Fibroblast of lung (primary cell): ENCODE data around the gene GATA5. TPM values are rescaled to one million over a fixed set of nuclear protein-coding genes. Genes with fewer than 3 reads are reported as not detected.

Source experiments
- DNase-seq, 2 donors: peaks; one replicate each; pipeline versions ENCODE4 v3.0.0 to v3.0.0-alpha.2; 2010; ENCODE audit warnings: low read depth in 2 of 2
- H2AFZ ChIP-seq: 2 replicates; pipeline ENCODE4 v1.5.1; 2012; ENCODE audit warnings: low read length, control low read depth, inconsistent platforms
- H3K27ac ChIP-seq: 2 replicates; pipeline ENCODE4 v1.5.1; 2011; ENCODE audit warnings: low read length, control low read depth; ENCODE audit not compliant: insufficient read depth
- H3K27me3 ChIP-seq: 2 replicates; pipeline ENCODE4 v1.5.1; 2011; ENCODE audit warnings: mild to moderate bottlenecking, low read length; ENCODE audit not compliant: control insufficient read depth, insufficient read depth
- H3K36me3 ChIP-seq: 2 replicates; pipeline ENCODE4 v1.5.1; 2011; ENCODE audit warnings: low read length; ENCODE audit not compliant: control insufficient read depth, insufficient read depth
- H3K4me1 ChIP-seq: 2 replicates; pipeline ENCODE4 v1.5.1; 2011; ENCODE audit warnings: low read length; ENCODE audit not compliant: control insufficient read depth, insufficient read depth; ENCODE audit errors: extremely low read depth
- H3K4me2 ChIP-seq: 2 replicates; pipeline ENCODE4 v1.5.1; 2011; ENCODE audit warnings: low read length, control low read depth; ENCODE audit not compliant: insufficient read depth; ENCODE audit errors: extremely low read depth
- H3K4me3 ChIP-seq, 4 experiments: fragments of 200-600 bp in 1 of 4; sonication (generic) in 1 of 4; replicated peaks in 1 of 4; 2 replicates each; pipeline ENCODE4 v1.5.1; 2011 to 2016; ENCODE audit warnings: low read length in 4 of 4, low read depth in 3 of 4, mild to moderate bottlenecking in 3 of 4, control low read depth in 2 of 4, inconsistent platforms in 1 of 4, mixed read lengths in 1 of 4; ENCODE audit not compliant: insufficient read depth in 1 of 4; ENCODE audit errors: control extremely low read depth in 1 of 4
- H3K79me2 ChIP-seq: 2 replicates; pipeline ENCODE4 v1.5.1; 2012; ENCODE audit warnings: mild to moderate bottlenecking, low read length, inconsistent platforms; ENCODE audit not compliant: control insufficient read depth, insufficient read depth
- H3K9ac ChIP-seq: 2 replicates; pipeline ENCODE4 v1.5.1; 2011; ENCODE audit warnings: mild to moderate bottlenecking, low read length, control low read depth; ENCODE audit not compliant: insufficient read depth
- H3K9me3 ChIP-seq: 2 replicates; pipeline ENCODE4 v1.5.1; 2012; ENCODE audit warnings: low read depth, low read length; ENCODE audit not compliant: control insufficient read depth, insufficient read depth
- H4K20me1 ChIP-seq: 2 replicates; pipeline ENCODE4 v1.5.1; 2011; ENCODE audit warnings: low read length; ENCODE audit not compliant: control insufficient read depth, insufficient read depth; ENCODE audit errors: extremely low read depth
- EZH2 ChIP-seq: IDR thresholded peaks from 2 replicates; pipeline ENCODE4 v1.5.1; 2012; ENCODE audit warnings: low read length, control low read depth, mild to moderate bottlenecking; ENCODE audit errors: missing control alignments
- polyA plus RNA-seq, 2 donors: library from polyadenylated mRNA; depleted of rRNA in 1 of 2; stranded (reverse) in 1 of 2; unstranded in 1 of 2; fragments of >200 nt; gene quantifications; 2 replicates each; pipeline ENCODE4 v1.2.1, GENCODE V29; 2011 to 2012; ENCODE audit warnings: missing spikeins in 1 of 2
- total RNA-seq: library from RNA; depleted of rRNA; stranded (reverse); fragments of >200 nt; gene quantifications from 2 replicates; pipeline ENCODE4 v1.2.1, GENCODE V29; 2014
- TF ChIP-seq, protein P1 (sequence below), 2 donors: IDR thresholded peaks in 1 of 2; conservative IDR thresholded peaks in 1 of 2; 1 replicate in 1 of 2; 2 replicates in 1 of 2; pipeline ENCODE4 v1.5.1; 2011 to 2012; ENCODE audit warnings: low read length in 2 of 2, control low read depth in 1 of 2, inconsistent platforms in 1 of 2, low read depth in 1 of 2, mild to moderate bottlenecking in 1 of 2

Gene GATA5
- total and polyA plus RNA-seq, 2 donors (not counting 1 experiment from before 2014, with no cell fraction given) = 0.02 to 0.83 TPM

DNA sequence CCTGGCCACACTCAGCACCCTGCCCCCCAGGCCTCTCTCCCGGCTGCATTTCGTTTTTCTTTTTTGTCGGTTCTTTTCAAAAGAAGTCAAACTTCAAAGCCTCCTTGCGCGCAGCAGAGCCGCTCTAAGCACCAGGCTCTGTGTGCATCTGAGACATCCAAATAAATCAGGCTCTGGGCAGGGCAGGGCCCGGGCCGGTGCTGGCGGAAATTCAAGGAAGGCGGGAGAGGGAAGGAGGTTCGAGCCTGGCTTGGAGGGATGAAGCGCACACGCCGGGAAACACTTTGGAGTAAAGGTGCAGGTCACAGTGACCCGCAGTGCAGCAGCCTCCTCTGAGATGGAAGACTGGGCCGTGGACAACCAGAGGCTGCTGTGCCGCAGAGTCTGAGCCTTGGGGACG, 5.8 kb downstream of the GATA5 start:
- no peak for TF ChIP-seq EZH2
- TF ChIP-seq, protein P1, sequence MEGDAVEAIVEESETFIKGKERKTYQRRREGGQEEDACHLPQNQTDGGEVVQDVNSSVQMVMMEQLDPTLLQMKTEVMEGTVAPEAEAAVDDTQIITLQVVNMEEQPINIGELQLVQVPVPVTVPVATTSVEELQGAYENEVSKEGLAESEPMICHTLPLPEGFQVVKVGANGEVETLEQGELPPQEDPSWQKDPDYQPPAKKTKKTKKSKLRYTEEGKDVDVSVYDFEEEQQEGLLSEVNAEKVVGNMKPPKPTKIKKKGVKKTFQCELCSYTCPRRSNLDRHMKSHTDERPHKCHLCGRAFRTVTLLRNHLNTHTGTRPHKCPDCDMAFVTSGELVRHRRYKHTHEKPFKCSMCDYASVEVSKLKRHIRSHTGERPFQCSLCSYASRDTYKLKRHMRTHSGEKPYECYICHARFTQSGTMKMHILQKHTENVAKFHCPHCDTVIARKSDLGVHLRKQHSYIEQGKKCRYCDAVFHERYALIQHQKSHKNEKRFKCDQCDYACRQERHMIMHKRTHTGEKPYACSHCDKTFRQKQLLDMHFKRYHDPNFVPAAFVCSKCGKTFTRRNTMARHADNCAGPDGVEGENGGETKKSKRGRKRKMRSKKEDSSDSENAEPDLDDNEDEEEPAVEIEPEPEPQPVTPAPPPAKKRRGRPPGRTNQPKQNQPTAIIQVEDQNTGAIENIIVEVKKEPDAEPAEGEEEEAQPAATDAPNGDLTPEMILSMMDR (conservative IDR thresholded peaks at IDR 0.05 in 1 of 2, IDR thresholded peaks at IDR 0.05 in 1 of 2; ENCODE audit: low read depth in 1 of 2, low read length in 2 of 2) = no peak
- no peaks in the 10 kb centered on the region for H4K20me1 ChIP-seq
- no peak overlapping the region for H3K4me3 ChIP-seq
- no peak overlapping the region for H3K9ac ChIP-seq
- H3K27me3 ChIP-seq = peaks cover 10% of the 10 kb centered on the region
- H2AFZ ChIP-seq = no peak overlapping the region
- no peaks in the 10 kb centered on the region for H3K79me2 ChIP-seq
- DNase-seq = no peak
- no peak overlapping the region for H3K27ac ChIP-seq
- no peaks in the 10 kb centered on the region for H3K4me1 ChIP-seq
- no peaks in the 10 kb centered on the region for H3K9me3 ChIP-seq
- no peaks in the 10 kb centered on the region for H3K36me3 ChIP-seq
- H3K4me2 ChIP-seq = no peak overlapping the region

- Histone ChIP-seq H3K27me3 (peaks cover 4% of the 10 kb centered on the region), H3K4me2 (no peak overlapping the region), H3K9ac (no peak overlapping the region), H3K4me1 (no peaks in the 10 kb centered on the region), H3K27ac (no peak overlapping the region), H2AFZ (no peak overlapping the region), H4K20me1 (no peaks in the 10 kb centered on the region), H3K4me3 (no peak overlapping the region), H3K9me3 (no peaks in the 10 kb centered on the region), H3K79me2 (no peaks in the 10 kb centered on the region), H3K36me3 (no peaks in the 10 kb centered on the region)
- DNase-seq = no peak
- no peak for TF ChIP-seq EZH2
- TF ChIP-seq, protein P1 (conservative IDR thresholded peaks at IDR 0.05 in 1 of 2, IDR thresholded peaks at IDR 0.05 in 1 of 2; ENCODE audit: low read depth in 1 of 2, low read length in 2 of 2) = no peak
Measured at GRCh38 chr20:62469352-62469751, 6.4 kb downstream of the GATA5 start.

DNA sequence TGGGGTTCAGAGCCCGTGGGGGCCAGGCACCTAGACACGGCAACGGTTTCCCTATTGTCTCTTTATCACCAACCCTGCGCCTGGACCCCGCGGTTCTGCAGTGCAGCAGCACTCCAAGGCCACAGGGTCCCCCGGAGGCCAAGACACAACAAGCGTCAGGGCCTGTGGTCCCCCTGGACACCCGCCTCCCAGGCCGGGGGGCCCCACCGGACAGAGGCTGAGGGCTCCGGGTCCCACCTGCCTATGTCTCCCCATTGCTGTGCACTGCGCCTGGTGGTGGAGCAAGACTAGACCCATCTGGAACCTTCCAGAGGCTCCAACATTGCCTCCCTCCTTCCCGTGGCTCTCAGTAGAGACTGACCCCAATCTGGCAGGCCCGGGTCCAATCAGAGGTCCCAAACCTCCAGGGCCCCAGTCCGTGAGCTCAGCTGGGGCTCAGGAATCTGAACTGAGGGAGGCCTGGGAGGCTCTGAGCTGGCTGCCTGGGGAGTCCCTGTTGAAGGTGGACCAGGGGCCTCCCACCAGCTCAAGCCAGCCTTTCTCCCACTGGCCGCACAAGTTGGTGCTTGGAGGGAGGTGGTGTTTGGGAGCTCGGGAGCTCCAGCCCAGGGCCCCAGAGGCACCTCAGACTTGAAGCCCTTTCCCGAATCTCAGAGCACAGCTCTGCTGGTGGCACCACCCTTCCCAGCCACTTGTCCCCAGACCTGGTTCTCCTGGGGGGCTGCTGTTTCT, 8.8 kb downstream of the GATA5 start:
- Histone ChIP-seq H3K9me3 (no peaks in the 10 kb centered on the region), H3K27me3 (no peaks in the 10 kb centered on the region), H3K4me1 (no peaks in the 10 kb centered on the region), H3K4me2 (no peak overlapping the region), H3K27ac (no peak overlapping the region), H3K4me3 (no peak overlapping the region), H4K20me1 (no peaks in the 10 kb centered on the region), H2AFZ (no peak overlapping the region), H3K36me3 (no peaks in the 10 kb centered on the region), H3K79me2 (no peaks in the 10 kb centered on the region), H3K9ac (no peak overlapping the region)
- no peak for DNase-seq
- TF ChIP-seq, protein P1 (conservative IDR thresholded peaks at IDR 0.05 in 1 of 2, IDR thresholded peaks at IDR 0.05 in 1 of 2; ENCODE audit: low read depth in 1 of 2, low read length in 2 of 2) = no peak
- TF ChIP-seq EZH2 = no peak
